ENCODE measurements around the gene ANP32A.

- no peak for TF ChIP-seq KAT7 (CRISPR knock-in tag; IDR thresholded peaks at IDR 0.05; ENCODE audit: borderline replicate concordance)
- TF ChIP-seq, protein P1, sequence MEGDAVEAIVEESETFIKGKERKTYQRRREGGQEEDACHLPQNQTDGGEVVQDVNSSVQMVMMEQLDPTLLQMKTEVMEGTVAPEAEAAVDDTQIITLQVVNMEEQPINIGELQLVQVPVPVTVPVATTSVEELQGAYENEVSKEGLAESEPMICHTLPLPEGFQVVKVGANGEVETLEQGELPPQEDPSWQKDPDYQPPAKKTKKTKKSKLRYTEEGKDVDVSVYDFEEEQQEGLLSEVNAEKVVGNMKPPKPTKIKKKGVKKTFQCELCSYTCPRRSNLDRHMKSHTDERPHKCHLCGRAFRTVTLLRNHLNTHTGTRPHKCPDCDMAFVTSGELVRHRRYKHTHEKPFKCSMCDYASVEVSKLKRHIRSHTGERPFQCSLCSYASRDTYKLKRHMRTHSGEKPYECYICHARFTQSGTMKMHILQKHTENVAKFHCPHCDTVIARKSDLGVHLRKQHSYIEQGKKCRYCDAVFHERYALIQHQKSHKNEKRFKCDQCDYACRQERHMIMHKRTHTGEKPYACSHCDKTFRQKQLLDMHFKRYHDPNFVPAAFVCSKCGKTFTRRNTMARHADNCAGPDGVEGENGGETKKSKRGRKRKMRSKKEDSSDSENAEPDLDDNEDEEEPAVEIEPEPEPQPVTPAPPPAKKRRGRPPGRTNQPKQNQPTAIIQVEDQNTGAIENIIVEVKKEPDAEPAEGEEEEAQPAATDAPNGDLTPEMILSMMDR (IDR thresholded peaks at IDR 0.05), result no peak
- TF ChIP-seq ZNF121 (CRISPR knock-in tag; IDR thresholded peaks at IDR 0.05), result no peak
- TF ChIP-seq NR2C2 (CRISPR knock-in tag; IDR thresholded peaks at IDR 0.05), result no peak
- no peak for TF ChIP-seq CREB1 (CRISPR knock-in tag; IDR thresholded peaks at IDR 0.05)
- no peak for TF ChIP-seq ZNF232 (CRISPR knock-in tag; IDR thresholded peaks at IDR 0.05)
- TF ChIP-seq SP1 (CRISPR knock-in tag; conservative IDR thresholded peaks at IDR 0.05), result no peak
- no peak for TF ChIP-seq ETV6 (CRISPR knock-in tag; IDR thresholded peaks at IDR 0.05)
- no peak for TF ChIP-seq RELA (CRISPR knock-in tag; IDR thresholded peaks at IDR 0.05; ENCODE audit: borderline replicate concordance)
- TF ChIP-seq, protein P2, sequence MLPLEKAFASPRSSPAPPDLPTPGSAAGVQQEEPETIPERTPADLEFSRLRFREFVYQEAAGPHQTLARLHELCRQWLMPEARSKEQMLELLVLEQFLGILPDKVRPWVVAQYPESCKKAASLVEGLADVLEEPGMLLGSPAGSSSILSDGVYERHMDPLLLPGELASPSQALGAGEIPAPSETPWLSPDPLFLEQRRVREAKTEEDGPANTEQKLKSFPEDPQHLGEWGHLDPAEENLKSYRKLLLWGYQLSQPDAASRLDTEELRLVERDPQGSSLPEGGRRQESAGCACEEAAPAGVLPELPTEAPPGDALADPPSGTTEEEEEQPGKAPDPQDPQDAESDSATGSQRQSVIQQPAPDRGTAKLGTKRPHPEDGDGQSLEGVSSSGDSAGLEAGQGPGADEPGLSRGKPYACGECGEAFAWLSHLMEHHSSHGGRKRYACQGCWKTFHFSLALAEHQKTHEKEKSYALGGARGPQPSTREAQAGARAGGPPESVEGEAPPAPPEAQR (CRISPR knock-in tag; IDR thresholded peaks at IDR 0.05), result no peak
- TF ChIP-seq SMAD3 (CRISPR knock-in tag; IDR thresholded peaks at IDR 0.05; ENCODE audit: borderline replicate concordance), result no peak
- no peak for TF ChIP-seq PRDM15 (CRISPR knock-in tag; IDR thresholded peaks at IDR 0.05)
- no peak for TF ChIP-seq TEAD1 (CRISPR knock-in tag; IDR thresholded peaks at IDR 0.05)
- TF ChIP-seq JUN (CRISPR knock-in tag; IDR thresholded peaks at IDR 0.05), result no peak
Measured at GRCh38 chr15:68793776-68794175, 26.9 kb downstream of the ANP32A start.
